Measurements from ENCODE around the gene GFRA1. TPM values are rescaled to one million over a fixed set of nuclear protein-coding genes. Genes with fewer than 3 reads are reported as not detected.

GFRA1 gene
- total and polyA plus RNA-seq, 2 of the 8 experiments (the other 6 are each of a cell fraction or from before 2014, with no cell fraction given), result 1.1 to 2.0 TPM

DNA sequence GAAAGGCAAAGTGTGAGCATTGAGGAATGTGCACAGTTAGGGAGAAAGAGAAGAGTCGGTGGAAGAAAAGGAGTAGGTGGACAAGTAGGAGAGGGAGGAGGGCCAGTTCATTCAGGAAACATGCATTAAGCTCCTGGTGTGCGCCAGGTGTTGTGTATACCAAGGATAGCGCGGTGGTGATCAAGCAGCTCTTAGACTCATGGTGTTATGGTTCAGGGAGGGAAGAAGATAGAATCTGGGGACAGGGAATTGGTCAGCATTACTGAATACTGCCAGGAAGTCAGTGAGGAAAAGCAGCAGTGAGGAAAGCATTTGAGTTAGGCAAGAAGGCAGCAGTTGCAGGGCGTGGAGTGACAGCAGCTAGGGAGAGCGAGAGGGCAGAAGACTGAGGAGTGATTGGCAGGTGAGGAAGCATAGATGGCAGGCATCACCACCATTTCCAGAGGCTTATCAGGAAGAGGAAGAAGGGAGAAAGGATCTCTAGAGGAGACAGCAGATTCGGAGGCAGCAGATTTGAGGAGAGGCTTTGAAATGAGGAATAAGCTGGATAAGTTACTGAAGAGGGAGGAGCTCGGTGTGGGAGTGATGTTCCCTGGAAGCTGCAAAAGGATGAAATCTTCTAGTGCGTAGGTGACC is 265.6 kb downstream of the GFRA1 start (continued):
- TF ChIP-seq, protein P1, sequence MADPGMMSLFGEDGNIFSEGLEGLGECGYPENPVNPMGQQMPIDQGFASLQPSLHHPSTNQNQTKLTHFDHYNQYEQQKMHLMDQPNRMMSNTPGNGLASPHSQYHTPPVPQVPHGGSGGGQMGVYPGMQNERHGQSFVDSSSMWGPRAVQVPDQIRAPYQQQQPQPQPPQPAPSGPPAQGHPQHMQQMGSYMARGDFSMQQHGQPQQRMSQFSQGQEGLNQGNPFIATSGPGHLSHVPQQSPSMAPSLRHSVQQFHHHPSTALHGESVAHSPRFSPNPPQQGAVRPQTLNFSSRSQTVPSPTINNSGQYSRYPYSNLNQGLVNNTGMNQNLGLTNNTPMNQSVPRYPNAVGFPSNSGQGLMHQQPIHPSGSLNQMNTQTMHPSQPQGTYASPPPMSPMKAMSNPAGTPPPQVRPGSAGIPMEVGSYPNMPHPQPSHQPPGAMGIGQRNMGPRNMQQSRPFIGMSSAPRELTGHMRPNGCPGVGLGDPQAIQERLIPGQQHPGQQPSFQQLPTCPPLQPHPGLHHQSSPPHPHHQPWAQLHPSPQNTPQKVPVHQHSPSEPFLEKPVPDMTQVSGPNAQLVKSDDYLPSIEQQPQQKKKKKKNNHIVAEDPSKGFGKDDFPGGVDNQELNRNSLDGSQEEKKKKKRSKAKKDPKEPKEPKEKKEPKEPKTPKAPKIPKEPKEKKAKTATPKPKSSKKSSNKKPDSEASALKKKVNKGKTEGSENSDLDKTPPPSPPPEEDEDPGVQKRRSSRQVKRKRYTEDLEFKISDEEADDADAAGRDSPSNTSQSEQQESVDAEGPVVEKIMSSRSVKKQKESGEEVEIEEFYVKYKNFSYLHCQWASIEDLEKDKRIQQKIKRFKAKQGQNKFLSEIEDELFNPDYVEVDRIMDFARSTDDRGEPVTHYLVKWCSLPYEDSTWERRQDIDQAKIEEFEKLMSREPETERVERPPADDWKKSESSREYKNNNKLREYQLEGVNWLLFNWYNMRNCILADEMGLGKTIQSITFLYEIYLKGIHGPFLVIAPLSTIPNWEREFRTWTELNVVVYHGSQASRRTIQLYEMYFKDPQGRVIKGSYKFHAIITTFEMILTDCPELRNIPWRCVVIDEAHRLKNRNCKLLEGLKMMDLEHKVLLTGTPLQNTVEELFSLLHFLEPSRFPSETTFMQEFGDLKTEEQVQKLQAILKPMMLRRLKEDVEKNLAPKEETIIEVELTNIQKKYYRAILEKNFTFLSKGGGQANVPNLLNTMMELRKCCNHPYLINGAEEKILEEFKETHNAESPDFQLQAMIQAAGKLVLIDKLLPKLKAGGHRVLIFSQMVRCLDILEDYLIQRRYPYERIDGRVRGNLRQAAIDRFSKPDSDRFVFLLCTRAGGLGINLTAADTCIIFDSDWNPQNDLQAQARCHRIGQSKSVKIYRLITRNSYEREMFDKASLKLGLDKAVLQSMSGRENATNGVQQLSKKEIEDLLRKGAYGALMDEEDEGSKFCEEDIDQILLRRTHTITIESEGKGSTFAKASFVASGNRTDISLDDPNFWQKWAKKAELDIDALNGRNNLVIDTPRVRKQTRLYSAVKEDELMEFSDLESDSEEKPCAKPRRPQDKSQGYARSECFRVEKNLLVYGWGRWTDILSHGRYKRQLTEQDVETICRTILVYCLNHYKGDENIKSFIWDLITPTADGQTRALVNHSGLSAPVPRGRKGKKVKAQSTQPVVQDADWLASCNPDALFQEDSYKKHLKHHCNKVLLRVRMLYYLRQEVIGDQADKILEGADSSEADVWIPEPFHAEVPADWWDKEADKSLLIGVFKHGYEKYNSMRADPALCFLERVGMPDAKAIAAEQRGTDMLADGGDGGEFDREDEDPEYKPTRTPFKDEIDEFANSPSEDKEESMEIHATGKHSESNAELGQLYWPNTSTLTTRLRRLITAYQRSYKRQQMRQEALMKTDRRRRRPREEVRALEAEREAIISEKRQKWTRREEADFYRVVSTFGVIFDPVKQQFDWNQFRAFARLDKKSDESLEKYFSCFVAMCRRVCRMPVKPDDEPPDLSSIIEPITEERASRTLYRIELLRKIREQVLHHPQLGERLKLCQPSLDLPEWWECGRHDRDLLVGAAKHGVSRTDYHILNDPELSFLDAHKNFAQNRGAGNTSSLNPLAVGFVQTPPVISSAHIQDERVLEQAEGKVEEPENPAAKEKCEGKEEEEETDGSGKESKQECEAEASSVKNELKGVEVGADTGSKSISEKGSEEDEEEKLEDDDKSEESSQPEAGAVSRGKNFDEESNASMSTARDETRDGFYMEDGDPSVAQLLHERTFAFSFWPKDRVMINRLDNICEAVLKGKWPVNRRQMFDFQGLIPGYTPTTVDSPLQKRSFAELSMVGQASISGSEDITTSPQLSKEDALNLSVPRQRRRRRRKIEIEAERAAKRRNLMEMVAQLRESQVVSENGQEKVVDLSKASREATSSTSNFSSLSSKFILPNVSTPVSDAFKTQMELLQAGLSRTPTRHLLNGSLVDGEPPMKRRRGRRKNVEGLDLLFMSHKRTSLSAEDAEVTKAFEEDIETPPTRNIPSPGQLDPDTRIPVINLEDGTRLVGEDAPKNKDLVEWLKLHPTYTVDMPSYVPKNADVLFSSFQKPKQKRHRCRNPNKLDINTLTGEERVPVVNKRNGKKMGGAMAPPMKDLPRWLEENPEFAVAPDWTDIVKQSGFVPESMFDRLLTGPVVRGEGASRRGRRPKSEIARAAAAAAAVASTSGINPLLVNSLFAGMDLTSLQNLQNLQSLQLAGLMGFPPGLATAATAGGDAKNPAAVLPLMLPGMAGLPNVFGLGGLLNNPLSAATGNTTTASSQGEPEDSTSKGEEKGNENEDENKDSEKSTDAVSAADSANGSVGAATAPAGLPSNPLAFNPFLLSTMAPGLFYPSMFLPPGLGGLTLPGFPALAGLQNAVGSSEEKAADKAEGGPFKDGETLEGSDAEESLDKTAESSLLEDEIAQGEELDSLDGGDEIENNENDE (IDR thresholded peaks at IDR 0.05; ENCODE audit: insufficient replicate concordance, low read length), result no peak
- TF ChIP-seq ASH2L (IDR thresholded peaks at IDR 0.05; ENCODE audit: low read length) (no peak), POU5F1 (IDR thresholded peaks at IDR 0.05; ENCODE audit: low read depth, low read length) (no peak), SRF (IDR thresholded peaks at IDR 0.05; ENCODE audit: low read depth, low read length) (no peak), EZH2 (IDR thresholded peaks at IDR 0.05; ENCODE audit: low read depth, low read length, severe bottlenecking) (no peak), JUND (IDR thresholded peaks at IDR 0.05; ENCODE audit: low read length) (no peak), MAFK (IDR thresholded peaks at IDR 0.05; ENCODE audit: low read depth, low read length) (no peak), TEAD4 (IDR thresholded peaks at IDR 0.05; ENCODE audit: low read depth, low read length) (no peak), SP4 (IDR thresholded peaks at IDR 0.05; ENCODE audit: low read length) (no peak), CREB1 (IDR thresholded peaks at IDR 0.05) (no peak), TCF12 (IDR thresholded peaks at IDR 0.05; ENCODE audit: low read depth, low read length) (no peak)
- TF ChIP-seq, protein P2, sequence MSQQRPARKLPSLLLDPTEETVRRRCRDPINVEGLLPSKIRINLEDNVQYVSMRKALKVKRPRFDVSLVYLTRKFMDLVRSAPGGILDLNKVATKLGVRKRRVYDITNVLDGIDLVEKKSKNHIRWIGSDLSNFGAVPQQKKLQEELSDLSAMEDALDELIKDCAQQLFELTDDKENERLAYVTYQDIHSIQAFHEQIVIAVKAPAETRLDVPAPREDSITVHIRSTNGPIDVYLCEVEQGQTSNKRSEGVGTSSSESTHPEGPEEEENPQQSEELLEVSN (IDR thresholded peaks at IDR 0.05), result no peak
